Right lobe of liver (tissue), 6 donors: ENCODE measurements around the gene EIF4E1B. TPM values are rescaled to one million over a fixed set of nuclear protein-coding genes. Genes with fewer than 3 reads are reported as not detected.

Experiments
- ATAC-seq, 4 donors: fragments of 200-7000 bp; cut with Tn5 transposase; one replicate each; pipeline ENCODE4 v1.9.1; 2020; ENCODE audit warnings: mild to moderate bottlenecking in 4 of 4, moderate library complexity in 4 of 4
- DNase-seq, 3 donors: peaks; one replicate each; pipeline ENCODE4 v3.0.0-alpha.2; 2020
- H3K27ac ChIP-seq, 3 donors: fragments of 200-600 bp; one replicate each; pipeline ENCODE4 v1.8.0; 2022
- H3K27me3 ChIP-seq, 2 donors: fragments of 200-600 bp; one replicate each; pipeline ENCODE4 v1.8.0; 2022
- H3K36me3 ChIP-seq, 4 donors: fragments of 200-600 bp; sonication (generic) in 1 of 4; one replicate each; pipeline versions ENCODE4 v1.5.1 to v1.8.0; 2017 to 2022; ENCODE audit warnings: control low read depth in 1 of 4
- H3K4me1 ChIP-seq, 4 donors: fragments of 200-600 bp; sonication (generic) in 1 of 4; one replicate each; pipeline versions ENCODE4 v1.5.1 to v1.8.0; 2017 to 2022; ENCODE audit warnings: control low read depth in 1 of 4
- H3K4me3 ChIP-seq, 3 donors: fragments of 200-600 bp; one replicate each; pipeline ENCODE4 v1.8.0; 2022
- H3K9me3 ChIP-seq, 4 donors: fragments of 200-600 bp; sonication (generic) in 1 of 4; one replicate each; pipeline versions ENCODE4 v1.5.1 to v1.8.0; 2017 to 2022; ENCODE audit warnings: control low read depth in 1 of 4
- CTCF ChIP-seq, 4 donors: fragments of 200-600 bp in 3 of 4; fragments of 450-650 bp in 1 of 4; IDR thresholded peaks; one replicate each; pipeline versions ENCODE4 v1.5.1 to v1.8.0; 2016 to 2022; ENCODE audit warnings: antibody characterized with exemption in 4 of 4, mild to moderate bottlenecking in 2 of 4
- POLR2A ChIP-seq: fragments of 450-650 bp; IDR thresholded peaks from one replicate; pipeline ENCODE4 v1.6.1; 2017; ENCODE audit warnings: antibody characterized with exemption, mild to moderate bottlenecking
- WGBS: methylation state at CpG from one replicate; pipeline ENCODE4 v1.1.6; 2018; ENCODE audit warnings: low coverage, low lambda C conversion rate; ENCODE audit not compliant: insufficient coverage; ENCODE audit errors: missing lambda C conversion rate; 5-methylcytosine and 5-hydroxymethylcytosine counted together
- intact Hi-C, 2 donors: fragments of 100-400 bp; cut with DNase I; formaldehyde crosslinking; loops; one replicate each; pipeline versions ENCODE4 v1.11.2 to v1.14.1; 2022
- total RNA-seq, 6 experiments: library from RNA; depleted of rRNA in 2 of 6; stranded (reverse); fragments of >200 nt in 2 of 6; fragmentation: NEBNext Ultra II Directional in 3 of 6; extraction: Animal tissue kit (Norgen Biotek cat#: 25700) in 3 of 6; gene quantifications; one replicate each; pipeline versions ENCODE4 v1.1.0 to v1.2.4, GENCODE V29; 2016 to 2023
- donor health status: DM: no; HTN: yes; CAD: no.
- donor health status: DM: no; HTN: no; CAD: no.
- donor health status: DM: no; HTN: no; CAD: no.
- donor health status: DM: no; HTN: yes; CAD: no.
- donor health status: DM: no; HTN: yes; CAD: no.

EIF4E1B gene
- total RNA-seq, 6 experiments from 2014 or later, result not detected

GRCh38 chr5:176646049-176646706, 15.7 kb downstream of the EIF4E1B start:
- Histone ChIP-seq H3K27me3 (no peaks in the 10 kb centered on the region), H3K9me3 (no peaks in the 10 kb centered on the region), H3K4me1 (peaks cover 0 to 10% (median 3%) of the 10 kb centered on the region in 4 donors), H3K27ac (peak overlapping the region in 1 of 3 donors; percentile 57), H3K36me3 (no peaks in the 10 kb centered on the region), H3K4me3 (no peak overlapping the region)
- DNase-seq (no peak), ATAC-seq (no peak)
- TF ChIP-seq POLR2A (no peak), CTCF (IDR thresholded peaks at IDR 0.05) (no peak)
- intact Hi-C loops, result no loop called here
- 100% methylated on average over 1 of the region's 7 CpGs for WGBS

- H3K4me1 ChIP-seq, result peaks cover 0 to 10% (median 3%) of the 10 kb centered on the region in 4 donors
- intact Hi-C loops, result no loop called here
- no peaks in the 10 kb centered on the region for H3K9me3 ChIP-seq
- H3K36me3 ChIP-seq, result no peaks in the 10 kb centered on the region
- no CpG with 5 or more reads among the region's 11 CpGs for WGBS
- peak overlapping the region in 2 of 3 donors; percentile 33 to 57 for H3K27ac ChIP-seq
- TF ChIP-seq CTCF (IDR thresholded peaks at IDR 0.05) (no peak), POLR2A (no peak)
- ATAC-seq (peak in 1 of 4 donors; percentile 4), DNase-seq (peak in 1 of 3 donors; percentile 42)
- H3K27me3 ChIP-seq, result no peaks in the 10 kb centered on the region
- H3K4me3 ChIP-seq, result peak overlapping the region; percentile 39 to 89 (median 74)
These were observed 16.2 kb downstream of the EIF4E1B start for GRCh38 chr5:176646707-176647029.

- peaks cover 0 to 10% (median 3%) of the 10 kb centered on the region in 4 donors for H3K4me1 ChIP-seq
- intact Hi-C loops, result no loop called here
- 0% methylated on average over 11 of the region's 63 CpGs for WGBS
- no peaks in the 10 kb centered on the region for H3K9me3 ChIP-seq
- ATAC-seq (peak; percentile 96 to 98 (median 98)), DNase-seq (peak; percentile 100)
- peak in 3 of 4 donors; percentile 16 to 35 (median 31) for TF ChIP-seq CTCF (IDR thresholded peaks at IDR 0.05)
- TF ChIP-seq POLR2A, result peak; percentile 69
- H3K36me3 ChIP-seq, result no peaks in the 10 kb centered on the region
- peak within 1 kb of the TSS; percentile 72 to 89 (median 74) for H3K4me3 ChIP-seq
- peak within 1 kb of the TSS in 2 of 3 donors; percentile 33 to 57 for H3K27ac ChIP-seq
- no peaks in the 10 kb centered on the region for H3K27me3 ChIP-seq
These were observed 16.8 kb downstream of the EIF4E1B start, which contains the start of gene TSPAN17 for GRCh38 chr5:176647030-176647842. Gene TSPAN17, plus strand, starts transcription at chr5:176647484. Its CDS starts 132 bp downstream, at chr5:176647616.

- WGBS, result 2% methylated on average over 8 of the region's 20 CpGs
- Histone ChIP-seq H3K27me3 (no peaks in the 10 kb centered on the region), H3K4me1 (peaks cover 0 to 10% (median 3%) of the 10 kb centered on the region in 4 donors), H3K9me3 (no peaks in the 10 kb centered on the region), H3K27ac (no peak overlapping the region), H3K4me3 (peak overlapping the region; percentile 72 to 89 (median 74)), H3K36me3 (no peaks in the 10 kb centered on the region)
- ATAC-seq (no peak), DNase-seq (peak; percentile 68 to 74 (median 72))
- TF ChIP-seq POLR2A (no peak), CTCF (IDR thresholded peaks at IDR 0.05) (no peak)
- intact Hi-C loops, result no loop called here
These were observed 17.5 kb downstream of the EIF4E1B start for GRCh38 chr5:176647843-176648473.
